HepG2 (cell line): ENCODE data around the gene CHCHD6. TPM values are rescaled to one million over a fixed set of nuclear protein-coding genes. Genes with fewer than 3 reads are reported as not detected.

ENCODE experiments used
- ATAC-seq: fragments of 200-7000 bp; cut with Tn5 transposase; 3 replicates; pipeline ENCODE4 v1.9.1; 2020; ENCODE audit warnings: mild to moderate bottlenecking, moderate library complexity
- BruUV-seq: library from RNA; stranded (reverse); fragments of 400-500 nt; replicated peaks from 2 replicates; lab custom pipeline; 2021; lab: Mats Ljungman, UMichigan
- CTCF ChIA-PET: fragments of 300-600 bp; formaldehyde crosslinking; extraction: SDS; loops from one replicate; lab custom pipeline; 2021; ENCODE audit warnings: low total read pairs, inconsistent platforms, low intra/inter-chr PET ratio; lab: Yijun Ruan, JAX
- POLR2A ChIA-PET: fragments of 350-600 bp; sonication (Branson Sonifier 250); formaldehyde crosslinking; loops from one replicate; lab custom pipeline; 2020; ENCODE audit warnings: antibody characterized with exemption, inconsistent platforms; lab: Yijun Ruan, JAX
- DNase-seq: peaks from one replicate; pipeline ENCODE4 v3.0.0-alpha.2; 2015; ENCODE audit warnings: low spot score
- FAIRE-seq: peaks from 3 replicates; lab custom pipeline; 2011; peaks lifted over from hg19 to GRCh38; lab: Jason Lieb, UNC
- H2AFZ ChIP-seq: one replicate; pipeline ENCODE4 v1.6.1; 2011; ENCODE audit warnings: low read length, inconsistent platforms
- H3K27ac ChIP-seq: fragments of 300-600 bp; 3 replicates; pipeline ENCODE4 v1.8.0; 2011; ENCODE audit warnings: mixed run types, mild to moderate bottlenecking, mixed read lengths, low read length, inconsistent platforms; ENCODE audit not compliant: insufficient read depth; ENCODE audit errors: extremely low read length
- H3K27me3 ChIP-seq, 2 experiments: fragments of 200-600 bp in 1 of 2; 2 replicates in 1 of 2; 3 replicates in 1 of 2; pipeline versions ENCODE4 v1.6.0 to v1.8.0; 2011; ENCODE audit warnings: low read length in 2 of 2, mild to moderate bottlenecking in 2 of 2, moderate library complexity in 2 of 2, inconsistent platforms in 1 of 2; ENCODE audit not compliant: insufficient read depth in 2 of 2, control insufficient read depth in 1 of 2
- H3K36me3 ChIP-seq, 2 experiments: fragments of 200-600 bp in 1 of 2; replicated peaks in 1 of 2; 2 replicates in 1 of 2; 3 replicates in 1 of 2; pipeline versions ENCODE4 v1.5.1 to v1.8.0; 2011; ENCODE audit warnings: low read length in 2 of 2, inconsistent platforms in 1 of 2; ENCODE audit not compliant: insufficient read depth in 2 of 2, control insufficient read depth in 1 of 2
- H3K4me1 ChIP-seq: 2 replicates; pipeline ENCODE4 v1.5.1; 2012; ENCODE audit warnings: low read length, inconsistent platforms; ENCODE audit not compliant: insufficient read depth
- H3K4me2 ChIP-seq: 2 replicates; pipeline ENCODE4 v1.6.0; 2011; ENCODE audit warnings: low read depth, low read length, inconsistent platforms
- H3K4me3 ChIP-seq, 3 experiments: fragments of 200-600 bp in 1 of 3; sonication (generic), shearing (Covaris generic) in 1 of 3; replicated peaks in 1 of 3; 2 replicates each; pipeline ENCODE4 v1.5.1; 2011 to 2016; ENCODE audit warnings: low read length in 3 of 3, inconsistent platforms in 2 of 3, low read depth in 2 of 3, mild to moderate bottlenecking in 2 of 3, control low read depth in 1 of 3, mixed read lengths in 1 of 3; ENCODE audit not compliant: insufficient read depth in 1 of 3
- H3K79me2 ChIP-seq: one replicate; pipeline ENCODE4 v1.6.1; 2011; ENCODE audit warnings: low read length, inconsistent platforms; ENCODE audit not compliant: insufficient read depth
- H3K9ac ChIP-seq: 2 replicates; pipeline ENCODE4 v1.6.0; 2011; ENCODE audit warnings: mild to moderate bottlenecking, low read depth, low read length, inconsistent platforms; ENCODE audit not compliant: insufficient read depth
- H3K9me3 ChIP-seq: 2 replicates; pipeline ENCODE4 v1.5.1; 2012; ENCODE audit warnings: mild to moderate bottlenecking, low read length
- H4K20me1 ChIP-seq: 2 replicates; pipeline ENCODE4 v1.6.0; 2011; ENCODE audit warnings: inconsistent platforms, mild to moderate bottlenecking, low read length, moderate library complexity; ENCODE audit not compliant: insufficient read depth
- HDAC2 ChIP-seq: sonication (generic); formaldehyde crosslinking; IDR thresholded peaks from 2 replicates; pipeline ENCODE4 v1.4.0; 2020; ENCODE audit warnings: missing genetic modification reagents
- HOXA3 ChIP-seq: sonication (generic); formaldehyde crosslinking; IDR thresholded peaks from 2 replicates; pipeline ENCODE4 v1.5.0; 2020; ENCODE audit warnings: missing genetic modification reagents
- IKZF4 ChIP-seq: sonication (generic); formaldehyde crosslinking; IDR thresholded peaks from 2 replicates; pipeline ENCODE4 v1.5.1; 2020; ENCODE audit warnings: borderline replicate concordance, mild to moderate bottlenecking, low read depth, missing genetic modification reagents; ENCODE audit errors: not compliant biosample characterization
- IRX3 ChIP-seq: sonication (generic); formaldehyde crosslinking; IDR thresholded peaks from 2 replicates; pipeline ENCODE4 v1.8.1; 2023; ENCODE audit warnings: mild to moderate bottlenecking, low read depth, missing genetic modification reagents, borderline replicate concordance
- KMT2B ChIP-seq: IDR thresholded peaks from 2 replicates; pipeline ENCODE4 v1.6.1; 2016; ENCODE audit warnings: missing genetic modification reagents, missing compliant biosample characterization
- MATR3 ChIP-seq: sonication (generic); formaldehyde crosslinking; IDR thresholded peaks from 2 replicates; pipeline ENCODE4 v1.4.0; 2020; ENCODE audit warnings: missing genetic modification reagents
- POGZ ChIP-seq: sonication (generic); formaldehyde crosslinking; IDR thresholded peaks from 2 replicates; pipeline ENCODE4 v1.4.0; 2020; ENCODE audit warnings: mild to moderate bottlenecking, missing genetic modification reagents
- TAF1 ChIP-seq: sonication (generic); formaldehyde crosslinking; IDR thresholded peaks from 2 replicates; pipeline ENCODE4 v1.4.0; 2020; ENCODE audit warnings: missing genetic modification reagents
- TAF15 ChIP-seq: fragments of 200-400 bp; formaldehyde crosslinking; IDR thresholded peaks from one replicate; pipeline ENCODE4 v1.6.1; 2018; ENCODE audit warnings: mild to moderate bottlenecking, low read depth, low read length; ENCODE audit not compliant: poor library complexity, severe bottlenecking
- ZBTB1 ChIP-seq: sonication (generic); formaldehyde crosslinking; IDR thresholded peaks from 2 replicates; pipeline ENCODE4 v1.4.0; 2020; ENCODE audit warnings: missing genetic modification reagents, borderline replicate concordance
- ZNF331 ChIP-seq: sonication (generic); formaldehyde crosslinking; IDR thresholded peaks from 2 replicates; pipeline ENCODE4 v1.4.0; 2020; ENCODE audit warnings: missing genetic modification reagents
- ZNF33B ChIP-seq: sonication (generic); formaldehyde crosslinking; IDR thresholded peaks from 2 replicates; pipeline ENCODE4 v1.5.1; 2020; ENCODE audit warnings: mild to moderate bottlenecking, missing genetic modification reagents
- ZNF550 ChIP-seq: sonication (generic); formaldehyde crosslinking; IDR thresholded peaks from 2 replicates; pipeline ENCODE4 v1.4.0; 2020; ENCODE audit warnings: mild to moderate bottlenecking, missing genetic modification reagents, borderline replicate concordance
- ZNF674 ChIP-seq: sonication (generic); formaldehyde crosslinking; IDR thresholded peaks from 2 replicates; pipeline ENCODE4 v1.5.0; 2020; ENCODE audit warnings: low read depth, mild to moderate bottlenecking, missing genetic modification reagents
- ZNF766 ChIP-seq: sonication (generic); formaldehyde crosslinking; IDR thresholded peaks from 2 replicates; pipeline ENCODE4 v1.5.0; 2020; ENCODE audit warnings: missing genetic modification reagents, borderline replicate concordance
- ZSCAN29 ChIP-seq: sonication (generic); formaldehyde crosslinking; conservative IDR thresholded peaks from 2 replicates; pipeline ENCODE4 v1.4.0; 2020; ENCODE audit warnings: mild to moderate bottlenecking, missing genetic modification reagents
- whole genome bisulfite sequencing: methylation state at CpG from one replicate; pipeline ENCODE4 v1.1.6; 2017; ENCODE audit warnings: low lambda C conversion rate; 5-methylcytosine and 5-hydroxymethylcytosine counted together
- in situ Hi-C: cut with HindIII; loops from 2 replicates; pipeline ENCODE4 v1.10.0; 2017; ENCODE audit warnings: low pct_unique_long_range_greater_than_20kb; ENCODE audit not compliant: extremely low pct_ligation_motif_present
- intact Hi-C: fragments of 100-400 bp; cut with micrococcal nuclease; formaldehyde crosslinking; loops from one replicate; pipeline ENCODE4 v1.10.0; 2022; ENCODE audit not compliant: unreplicated experiment
- polyA plus RNA-seq, 8 experiments: library from polyadenylated mRNA; depleted of rRNA in 3 of 8; stranded (reverse) in 7 of 8; unstranded in 1 of 8; fragments of >200 nt; fragmentation: Illumina TruSeq in 4 of 8; extraction: Trizol in 4 of 8; gene quantifications; 2 replicates each; pipeline versions ENCODE4 v1.2.1 to v1.2.3, GENCODE V29; 2011 to 2016; ENCODE audit warnings: low read depth in 4 of 8, missing spikeins in 1 of 8, mixed read lengths in 1 of 8; ENCODE audit not compliant: insufficient read depth in 1 of 8
- total RNA-seq, 5 experiments: library from RNA; depleted of rRNA; stranded (reverse); fragments of >200 nt; fragmentation: Illumina TruSeq; extraction: Trizol; gene quantifications; 2 replicates each; pipeline ENCODE4 v1.2.3, GENCODE V29; 2016; ENCODE audit warnings: low read depth in 1 of 5
- TF ChIP-seq, protein P1 (sequence below): sonication (generic); formaldehyde crosslinking; conservative IDR thresholded peaks from 2 replicates; pipeline ENCODE4 v1.8.0; 2022; ENCODE audit warnings: missing genetic modification reagents
- TF ChIP-seq, protein P2 (sequence below): sonication (generic); formaldehyde crosslinking; IDR thresholded peaks from 2 replicates; pipeline ENCODE4 v1.5.0; 2020; ENCODE audit warnings: mild to moderate bottlenecking, low read depth, missing genetic modification reagents, borderline replicate concordance

Gene CHCHD6
- total and polyA plus RNA-seq, 2 of the 13 experiments (the other 11 are each of a cell fraction or from before 2014, with no cell fraction given), result 20.3 to 20.8 TPM

DNA sequence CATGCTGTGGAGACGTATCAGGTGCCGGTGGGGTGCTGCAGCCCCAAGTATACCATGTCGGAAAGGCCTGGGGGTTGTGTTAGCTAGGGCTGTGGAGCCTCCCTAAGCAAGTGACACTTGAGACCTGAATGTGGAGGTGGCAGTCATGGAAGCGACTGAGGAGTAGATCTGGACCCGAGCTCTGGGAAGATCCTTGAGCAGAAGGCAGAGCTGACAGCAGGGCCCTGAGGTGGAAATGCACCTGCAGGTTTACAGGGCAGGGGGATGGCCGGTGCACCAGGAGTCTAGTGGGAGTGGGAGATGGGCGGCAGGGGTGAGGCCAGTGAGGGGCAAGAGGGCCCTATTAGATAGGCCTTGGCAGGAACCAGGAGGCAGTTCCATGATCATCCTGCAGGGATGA is 187.1 kb downstream of the CHCHD6 start:
- intact Hi-C loops, result no loop called here
- FAIRE-seq, result no peak
- no peak for DNase-seq
- CTCF ChIA-PET, result no interaction called here
- no peaks in the 10 kb centered on the region for H3K9me3 ChIP-seq
- H3K4me1 ChIP-seq, result no peaks in the 10 kb centered on the region
- H3K27me3 ChIP-seq, result no peaks in the 10 kb centered on the region
- no peak overlapping the region for H3K27ac ChIP-seq
- no peaks in the 10 kb centered on the region for H4K20me1 ChIP-seq
- BruUV-seq, result no TSS peak
- H3K9ac ChIP-seq, result no peak overlapping the region
- no peak overlapping the region for H3K4me3 ChIP-seq
- no peak overlapping the region for H3K4me2 ChIP-seq
- no peak overlapping the region for H2AFZ ChIP-seq
- 0 out of 5 replicates have a peak, but pooled peaks cover 0 to 1% of the 10 kb centered on the region in 2 experiments for H3K36me3 ChIP-seq
- 95% methylated on average over 7 of the region's 7 CpGs for WGBS
- no peak for ATAC-seq
- in situ Hi-C loops, result no loop called here
- no peak for TF ChIP-seq KMT2B (CRISPR knock-in tag)
- TF ChIP-seq, protein P1, sequence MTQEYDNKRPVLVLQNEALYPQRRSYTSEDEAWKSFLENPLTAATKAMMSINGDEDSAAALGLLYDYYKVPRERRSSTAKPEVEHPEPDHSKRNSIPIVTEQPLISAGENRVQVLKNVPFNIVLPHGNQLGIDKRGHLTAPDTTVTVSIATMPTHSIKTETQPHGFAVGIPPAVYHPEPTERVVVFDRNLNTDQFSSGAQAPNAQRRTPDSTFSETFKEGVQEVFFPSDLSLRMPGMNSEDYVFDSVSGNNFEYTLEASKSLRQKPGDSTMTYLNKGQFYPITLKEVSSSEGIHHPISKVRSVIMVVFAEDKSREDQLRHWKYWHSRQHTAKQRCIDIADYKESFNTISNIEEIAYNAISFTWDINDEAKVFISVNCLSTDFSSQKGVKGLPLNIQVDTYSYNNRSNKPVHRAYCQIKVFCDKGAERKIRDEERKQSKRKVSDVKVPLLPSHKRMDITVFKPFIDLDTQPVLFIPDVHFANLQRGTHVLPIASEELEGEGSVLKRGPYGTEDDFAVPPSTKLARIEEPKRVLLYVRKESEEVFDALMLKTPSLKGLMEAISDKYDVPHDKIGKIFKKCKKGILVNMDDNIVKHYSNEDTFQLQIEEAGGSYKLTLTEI (CRISPR knock-in tag), result no peak
- TF ChIP-seq ZSCAN29, result no peak
- TF ChIP-seq HDAC2 (CRISPR knock-in tag), result no peak
- TF ChIP-seq POGZ (CRISPR knock-in tag), result no peak
- no peak for TF ChIP-seq ZNF331
- TF ChIP-seq ZNF550 (CRISPR knock-in tag), result no peak
- TF ChIP-seq ZNF766 (CRISPR knock-in tag), result no peak
- TF ChIP-seq, all 625 proteins: peak for 0
- POLR2A ChIA-PET, result no interaction called here
- no peaks in the 10 kb centered on the region for H3K79me2 ChIP-seq

DNA sequence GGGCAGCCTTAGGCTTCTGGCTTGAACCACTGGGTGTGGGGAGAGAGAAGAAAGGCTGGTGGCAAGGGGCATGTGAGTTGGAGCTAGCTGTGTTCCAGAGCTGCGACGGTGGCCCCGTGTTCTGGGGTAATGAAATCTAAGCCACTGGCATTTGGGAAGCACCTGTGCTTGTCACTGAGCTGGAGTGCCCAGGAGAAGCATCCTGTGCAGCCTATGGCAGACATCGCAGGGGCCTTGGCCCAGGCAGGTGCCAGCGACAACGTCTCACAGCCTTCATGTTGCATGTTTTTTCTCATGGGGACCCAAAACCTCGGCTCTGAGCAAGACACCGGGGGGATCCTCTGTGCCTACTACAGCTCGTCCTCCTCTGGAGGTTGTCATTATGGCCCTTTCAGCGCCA is 187.8 kb downstream of the CHCHD6 start:
- no peaks in the 10 kb centered on the region for H3K79me2 ChIP-seq
- DNase-seq (no peak), ATAC-seq (no peak), FAIRE-seq (no peak)
- H4K20me1 ChIP-seq, result no peaks in the 10 kb centered on the region
- H3K4me2 ChIP-seq, result no peak overlapping the region
- no TSS peak for BruUV-seq
- H3K27me3 ChIP-seq, result no peaks in the 10 kb centered on the region
- WGBS, result 93% methylated on average over 3 of the region's 10 CpGs
- POLR2A ChIA-PET, result no interaction called here
- intact Hi-C loops, result no loop called here
- no peak overlapping the region for H2AFZ ChIP-seq
- H3K4me3 ChIP-seq, result no peak overlapping the region
- H3K9me3 ChIP-seq, result no peaks in the 10 kb centered on the region
- H3K27ac ChIP-seq, result no peak overlapping the region
- CTCF ChIA-PET, result no interaction called here
- in situ Hi-C loops, result no loop called here
- no peak overlapping the region for H3K9ac ChIP-seq
- H3K36me3 ChIP-seq, result 0 out of 5 replicates have a peak, but pooled peaks cover 0 to 1% of the 10 kb centered on the region in 2 experiments
- no peaks in the 10 kb centered on the region for H3K4me1 ChIP-seq
- TF ChIP-seq ZBTB1 (CRISPR knock-in tag) (no peak), TAF1 (CRISPR knock-in tag) (no peak), ZNF33B (CRISPR knock-in tag) (no peak), HOXA3 (CRISPR knock-in tag) (no peak), MATR3 (CRISPR knock-in tag) (no peak), IKZF4 (CRISPR knock-in tag) (no peak), ZNF674 (CRISPR knock-in tag) (no peak), TAF15 (no peak), IRX3 (CRISPR knock-in tag) (no peak)
- TF ChIP-seq, protein P2, sequence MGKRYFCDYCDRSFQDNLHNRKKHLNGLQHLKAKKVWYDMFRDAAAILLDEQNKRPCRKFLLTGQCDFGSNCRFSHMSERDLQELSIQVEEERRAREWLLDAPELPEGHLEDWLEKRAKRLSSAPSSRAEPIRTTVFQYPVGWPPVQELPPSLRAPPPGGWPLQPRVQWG (CRISPR knock-in tag), result no peak
